Limb (tissue), 2 donors: ENCODE data around the gene NOG.

ENCODE experiments used
- DNase-seq, 2 donors: peaks; one replicate each; pipeline ENCODE4 v3.0.0-alpha.2; 2016; ENCODE audit errors: extremely low spot score in 2 of 2

Gene NOG

DNA sequence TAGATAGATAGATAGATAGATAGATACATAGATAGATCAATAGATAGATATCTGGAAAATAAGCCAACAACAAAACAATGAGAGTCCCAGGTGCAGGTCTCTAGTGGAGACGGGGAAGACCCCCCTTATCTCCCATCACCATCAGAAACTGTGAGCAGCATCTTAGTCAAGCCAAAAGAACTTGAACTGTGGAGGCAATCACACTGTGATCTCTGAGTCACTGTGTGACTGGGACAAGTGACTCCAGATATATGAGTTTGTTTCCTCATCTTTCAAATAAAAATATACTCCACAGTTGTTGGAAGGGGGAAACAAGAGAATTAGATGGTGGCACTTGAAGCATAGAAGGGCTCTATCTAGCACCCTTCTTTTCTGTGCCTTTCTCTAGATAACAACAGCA lies 42.1 kb downstream of the NOG start:
- DNase-seq, result no peak

- no peak for DNase-seq
Observed at GRCh38 chr17:56636265-56636664, 42.8 kb downstream of the NOG start.

GRCh38 chr17:56637254-56637653 lies 43.8 kb downstream of the NOG start:
- no peak for DNase-seq

- no peak for DNase-seq
Observed at GRCh38 chr17:56638591-56639051, 45.1 kb downstream of the NOG start.

- no peak for DNase-seq
Observed at GRCh38 chr17:56639517-56639916, 46.0 kb downstream of the NOG start.

GRCh38 chr17:56640116-56640515 lies 46.6 kb downstream of the NOG start:
- no peak for DNase-seq

- DNase-seq, result no peak
Observed at GRCh38 chr17:56641373-56641772, 47.9 kb downstream of the NOG start.

DNA sequence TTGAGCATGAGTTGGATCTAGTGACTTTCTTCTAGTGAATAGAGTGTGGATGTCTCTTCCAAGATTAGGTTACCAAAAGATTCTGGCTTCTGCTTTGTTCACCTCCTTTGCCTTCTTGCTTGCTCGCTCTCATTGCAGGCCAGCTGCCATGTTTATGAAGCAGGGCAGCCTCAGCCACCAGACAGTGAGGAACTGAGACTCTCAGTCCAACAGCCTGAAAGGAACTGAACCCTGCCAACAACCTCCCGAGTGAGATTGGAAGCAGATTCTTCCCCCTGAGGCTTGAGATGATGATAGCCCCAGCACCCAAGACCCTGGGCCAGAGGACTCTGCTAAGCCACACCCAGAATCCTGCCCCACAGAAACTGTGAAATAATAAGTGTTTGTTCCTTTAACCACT lies 48.4 kb downstream of the NOG start:
- no peak for DNase-seq

DNA sequence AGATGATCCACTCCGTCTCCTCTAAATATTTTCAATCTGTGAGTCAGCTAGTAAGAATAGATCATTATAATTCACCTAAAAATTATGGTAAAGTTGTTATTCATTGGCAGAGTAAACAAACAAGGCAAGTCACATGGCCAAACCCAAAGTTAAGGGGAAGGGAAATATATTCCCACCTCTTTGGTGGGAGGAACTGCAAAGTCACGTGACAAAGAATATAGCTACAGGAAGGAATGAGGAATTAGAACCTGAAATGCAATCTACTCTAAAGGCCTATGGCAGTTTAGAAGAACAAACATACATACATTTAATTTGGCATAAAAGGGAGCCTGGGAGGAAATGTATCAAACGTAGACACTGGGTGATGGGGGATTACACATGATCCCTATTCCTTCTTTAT lies 48.9 kb downstream of the NOG start:
- DNase-seq, result no peak
